Ovary (tissue), 9 donors: Measurements from ENCODE around the gene E2F4. TPM values are rescaled to one million over a fixed set of nuclear protein-coding genes. Genes with fewer than 3 reads are reported as not detected.

Experiments used
- DNase-seq, 5 donors: peaks; one replicate each; pipeline ENCODE4 v3.0.0-alpha.2; 2019 to 2020
- H3K27ac ChIP-seq, 2 donors: fragments of 200-600 bp; one replicate each; pipeline versions ENCODE4 v1.5.1 to v1.8.0; 2019 to 2022
- H3K27me3 ChIP-seq: fragments of 200-600 bp; one replicate; pipeline ENCODE4 v1.8.0; 2022
- H3K36me3 ChIP-seq: fragments of 200-600 bp; sonication (generic); one replicate; pipeline ENCODE4 v1.5.1; 2019
- H3K4me1 ChIP-seq: one replicate; pipeline ENCODE4 v1.8.1; 2013; ENCODE audit warnings: mild to moderate bottlenecking, moderate library complexity; ENCODE audit not compliant: insufficient read depth
- H3K4me3 ChIP-seq: fragments of 200-600 bp; sonication (generic); one replicate; pipeline ENCODE4 v1.5.1; 2017
- H3K9me3 ChIP-seq, 2 donors: fragments of 200-600 bp in 1 of 2; sonication (generic) in 1 of 2; one replicate each; pipeline versions ENCODE4 v1.5.1 to v1.8.1; 2013 to 2019; ENCODE audit warnings: mild to moderate bottlenecking in 1 of 2, moderate library complexity in 1 of 2
- EP300 ChIP-seq: sonication (generic); formaldehyde crosslinking; IDR thresholded peaks from one replicate; pipeline ENCODE4 v1.6.1; 2017; ENCODE audit warnings: antibody characterized with exemption
- POLR2A ChIP-seq: fragments of 450-650 bp; IDR thresholded peaks from one replicate; pipeline ENCODE4 v1.6.1; 2017; ENCODE audit warnings: antibody characterized with exemption, mild to moderate bottlenecking, moderate library complexity
- WGBS, 3 donors: extraction: QIAGEN DNeasy Blood & Tissue Kit in 1 of 3; methylation state at CpG; one replicate each; pipeline versions ENCODE4 v1.1.5 to v1.1.7; 2013 to 2017; 5-methylcytosine and 5-hydroxymethylcytosine counted together
- intact Hi-C, 4 donors: fragments of 100-400 bp; cut with DNase I; formaldehyde crosslinking; loops; one replicate each; pipeline versions ENCODE4 v1.11.0 to v1.15.1; 2022 to 2023
- polyA plus RNA-seq, 2 donors: library from polyadenylated mRNA; stranded (reverse); fragments of 200-250 nt in 1 of 2; fragments of 350-450 nt in 1 of 2; fragmentation: Illumina TruSeq in 1 of 2; extraction: RNeasy Lipid Tissue Mini Kit (QIAGEN cat#74804) in 1 of 2; gene quantifications; one replicate each; pipeline ENCODE4 v1.2.3, GENCODE V29; 2013 to 2014
- total RNA-seq, 7 donors: library from RNA; depleted of rRNA in 2 of 7; stranded (reverse); fragments of >200 nt in 2 of 7; fragmentation: NEBNext Ultra II Directional in 3 of 7; extraction: Animal tissue kit (Norgen Biotek cat#: 25700) in 3 of 7; gene quantifications; one replicate each; pipeline versions ENCODE4 v1.1.0 to v1.2.4, GENCODE V29; 2016 to 2023
- TF ChIP-seq, protein P1 (sequence below), 3 donors: fragments of 450-650 bp in 2 of 3; fragments of 200-600 bp in 1 of 3; IDR thresholded peaks; one replicate each; pipeline versions ENCODE4 v1.5.1 to v1.8.0; 2016 to 2022; ENCODE audit warnings: antibody characterized with exemption in 3 of 3, mild to moderate bottlenecking in 1 of 3
- donor health status: DM: no; HTN: no; CAD: no; lungs with moderate emphysema.
- donor health status: DM: no; HTN: no; CAD: no.
- donor health status: Bipolar disorder and iron deficiency.
- donor health status: DM: yes; HTN: yes; CAD: no.
- donor health status: DM: no; HTN: no; CAD: no.
- donor health status: DM: yes; HTN: yes; CAD: no.

E2F4 gene
- total and polyA plus RNA-seq, 9 donors, result 17.6 to 75.7 (median 49.7) TPM

DNA sequence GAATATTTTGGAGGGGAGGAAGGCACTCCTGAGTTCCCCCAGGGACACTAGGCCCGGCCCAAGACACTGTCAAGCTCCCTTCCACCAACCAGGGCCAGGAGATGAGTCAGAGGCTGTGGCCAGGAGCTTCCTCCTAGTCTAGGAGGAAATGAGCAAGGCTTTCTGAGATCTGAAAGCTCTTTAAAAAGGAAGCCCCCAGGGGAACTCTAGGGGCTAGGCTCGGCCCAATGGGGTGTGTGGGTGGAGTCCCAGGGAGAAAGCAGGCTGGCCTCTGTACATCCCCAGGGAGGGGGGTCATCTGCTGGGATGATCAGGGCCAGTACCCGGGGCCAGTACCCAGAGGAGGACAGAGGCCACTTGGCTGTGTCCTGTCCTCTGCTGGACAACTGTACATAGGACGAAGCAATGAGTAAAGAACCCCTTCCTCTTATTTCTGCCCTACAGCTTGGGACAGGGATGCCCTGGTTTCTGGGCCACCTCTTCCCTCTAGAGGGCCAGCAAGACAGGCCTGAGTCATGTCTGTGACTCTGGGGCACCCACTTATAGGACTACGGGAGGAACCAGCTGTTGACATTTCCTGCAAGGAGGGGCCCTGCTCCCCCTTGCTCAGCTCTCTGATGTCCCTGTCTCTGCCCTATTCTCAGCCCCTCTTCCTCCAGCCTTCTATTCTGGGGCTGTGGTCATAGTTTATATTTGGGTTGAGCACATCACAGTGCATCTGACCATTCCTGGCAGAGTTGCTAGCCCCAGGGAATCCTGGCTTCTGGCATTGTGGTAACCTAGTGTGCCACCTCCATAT, 52.6 kb downstream of the E2F4 start:
- DNase-seq, result peak in 2 of 5 donors; percentile 52 to 56
- TF ChIP-seq, protein P1, sequence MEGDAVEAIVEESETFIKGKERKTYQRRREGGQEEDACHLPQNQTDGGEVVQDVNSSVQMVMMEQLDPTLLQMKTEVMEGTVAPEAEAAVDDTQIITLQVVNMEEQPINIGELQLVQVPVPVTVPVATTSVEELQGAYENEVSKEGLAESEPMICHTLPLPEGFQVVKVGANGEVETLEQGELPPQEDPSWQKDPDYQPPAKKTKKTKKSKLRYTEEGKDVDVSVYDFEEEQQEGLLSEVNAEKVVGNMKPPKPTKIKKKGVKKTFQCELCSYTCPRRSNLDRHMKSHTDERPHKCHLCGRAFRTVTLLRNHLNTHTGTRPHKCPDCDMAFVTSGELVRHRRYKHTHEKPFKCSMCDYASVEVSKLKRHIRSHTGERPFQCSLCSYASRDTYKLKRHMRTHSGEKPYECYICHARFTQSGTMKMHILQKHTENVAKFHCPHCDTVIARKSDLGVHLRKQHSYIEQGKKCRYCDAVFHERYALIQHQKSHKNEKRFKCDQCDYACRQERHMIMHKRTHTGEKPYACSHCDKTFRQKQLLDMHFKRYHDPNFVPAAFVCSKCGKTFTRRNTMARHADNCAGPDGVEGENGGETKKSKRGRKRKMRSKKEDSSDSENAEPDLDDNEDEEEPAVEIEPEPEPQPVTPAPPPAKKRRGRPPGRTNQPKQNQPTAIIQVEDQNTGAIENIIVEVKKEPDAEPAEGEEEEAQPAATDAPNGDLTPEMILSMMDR (IDR thresholded peaks at IDR 0.05), result no peak
- TF ChIP-seq EP300, result no peak
- TF ChIP-seq POLR2A, result no peak
- WGBS, 3 donors, result 38 to 40% (median 39%) methylated on average over 5 of the region's 5 CpGs
- no peaks in the 10 kb centered on the region for H3K9me3 ChIP-seq
- H3K4me1 ChIP-seq, result peaks cover 14% of the 10 kb centered on the region
- no peaks in the 10 kb centered on the region for H3K36me3 ChIP-seq
- H3K27me3 ChIP-seq, result no peaks in the 10 kb centered on the region
- H3K4me3 ChIP-seq, result no peak overlapping the region
- H3K27ac ChIP-seq, result peak overlapping the region in 1 of 2 donors; percentile 29
- intact Hi-C loops, result no loop called here

DNA sequence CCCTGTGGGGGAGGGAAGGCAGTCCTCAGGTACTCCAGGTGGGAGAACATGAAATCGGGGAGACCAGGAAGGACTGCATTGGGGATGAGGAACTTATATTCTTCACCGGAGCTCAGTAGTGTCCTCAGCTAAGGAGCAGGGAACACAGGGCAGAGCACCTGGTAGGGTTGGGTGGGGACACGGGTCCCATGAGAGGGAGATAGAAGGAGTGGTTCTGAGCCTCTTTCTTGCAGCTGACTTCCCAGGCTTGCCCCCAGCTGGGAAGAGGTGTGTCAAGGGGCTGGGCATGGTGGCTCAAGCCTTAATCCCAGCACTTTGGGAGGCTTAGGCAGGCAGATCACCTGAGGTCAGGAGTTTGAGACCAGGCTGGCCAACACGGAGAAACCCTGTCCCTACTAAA, 53.2 kb downstream of the E2F4 start:
- no peak for TF ChIP-seq POLR2A
- Histone ChIP-seq H3K27ac (peak overlapping the region in 1 of 2 donors; percentile 85), H3K36me3 (no peaks in the 10 kb centered on the region), H3K4me3 (no peak overlapping the region), H3K4me1 (peaks cover 14% of the 10 kb centered on the region), H3K27me3 (no peaks in the 10 kb centered on the region), H3K9me3 (no peaks in the 10 kb centered on the region)
- peak in 1 of 5 donors; percentile 46 for DNase-seq
- intact Hi-C loops, result no loop called here
- WGBS, 3 donors, result 70 to 73% (median 73%) methylated on average over 4 of the region's 4 CpGs

DNA sequence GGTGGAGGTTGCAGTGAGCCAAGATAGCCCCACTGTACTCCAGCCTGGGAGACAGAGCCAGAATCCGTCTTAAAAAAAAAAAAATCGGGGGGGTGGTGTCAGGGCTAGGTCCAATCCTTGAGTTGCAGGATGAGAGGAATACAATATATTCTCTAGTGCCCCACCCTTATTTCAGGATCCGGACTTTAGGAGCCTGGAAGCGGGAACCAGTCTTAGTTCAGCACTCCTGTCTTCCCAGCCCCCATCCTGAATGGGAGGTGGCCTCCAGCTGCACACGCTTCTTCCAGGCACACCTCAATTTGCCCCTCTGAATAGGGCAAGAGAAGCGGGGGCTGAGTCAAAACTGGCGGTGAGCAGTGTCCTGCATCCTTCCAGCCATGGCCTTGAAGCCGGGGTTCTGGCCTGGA, 53.7 kb downstream of the E2F4 start:
- Histone ChIP-seq H3K36me3 (no peaks in the 10 kb centered on the region), H3K9me3 (no peaks in the 10 kb centered on the region), H3K4me1 (peaks cover 14% of the 10 kb centered on the region), H3K27ac (peak overlapping the region in 1 of 2 donors; percentile 85), H3K27me3 (no peaks in the 10 kb centered on the region), H3K4me3 (peak overlapping the region; percentile 79)
- WGBS, 3 donors, result 1 to 6% (median 1%) methylated on average over 8 of the region's 8 CpGs
- TF ChIP-seq, protein P1 (IDR thresholded peaks at IDR 0.05), result no peak
- TF ChIP-seq POLR2A, result no peak
- TF ChIP-seq EP300, result no peak
- intact Hi-C loops, result no loop called here
- DNase-seq, result no peak

DNA sequence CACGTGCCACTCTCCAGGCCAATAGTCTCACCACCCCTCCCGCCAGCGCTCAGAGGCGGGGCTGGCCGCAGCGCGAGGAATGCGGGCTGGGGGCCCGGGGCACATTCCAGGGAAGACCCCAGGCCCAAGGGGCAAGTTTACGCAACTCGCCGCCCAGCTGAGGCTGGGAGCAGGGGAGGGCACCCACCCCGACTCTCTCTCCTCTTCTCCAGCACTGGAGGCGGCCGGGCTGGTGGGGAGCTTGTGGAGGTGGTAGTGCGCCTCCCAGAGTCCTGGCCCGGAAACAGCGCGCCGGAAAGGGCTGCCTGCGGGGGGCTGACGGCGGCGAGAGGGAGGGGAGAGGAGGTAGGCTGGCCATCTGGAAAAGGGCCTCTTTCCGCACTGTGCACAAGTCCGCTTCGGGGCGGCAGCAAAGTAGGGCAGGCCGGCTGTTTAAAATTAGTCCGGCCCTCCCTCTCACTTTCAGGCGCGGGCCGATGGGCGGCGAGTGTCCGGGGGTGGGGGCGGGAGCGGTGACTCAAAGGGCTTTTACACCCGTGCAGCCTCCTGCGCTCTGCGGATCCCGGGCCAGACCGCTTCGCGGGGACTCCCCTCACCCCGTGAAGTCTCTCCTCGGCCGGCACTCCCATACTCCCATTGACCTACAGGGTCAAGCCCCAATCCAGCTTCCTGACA, 54.3 kb downstream of the E2F4 start:
- TF ChIP-seq EP300 (no peak), POLR2A (peak; percentile 23)
- TF ChIP-seq, protein P1 (IDR thresholded peaks at IDR 0.05), result peak in 2 of 3 donors; percentile 53 to 72
- 0 to 1% (median 1%) methylated on average over 46 to 48 of the region's 48 CpGs for WGBS, 3 donors
- intact Hi-C loops, result no loop called here
- Histone ChIP-seq H3K4me3 (peak overlapping the region; percentile 79), H3K27ac (peak overlapping the region; percentile 61 to 85), H3K27me3 (no peaks in the 10 kb centered on the region), H3K4me1 (peaks cover 13% of the 10 kb centered on the region), H3K36me3 (no peaks in the 10 kb centered on the region), H3K9me3 (no peaks in the 10 kb centered on the region)
- peak; percentile 91 to 95 (median 93) for DNase-seq
